ENCODE measurements around the gene POLRMT.
"Not testable (repeated sequence)": the region's sequence is repeated elsewhere in the genome, so short reads cannot be mapped to it uniquely, and the experiment has no call there.

Gene POLRMT

GRCh38 chr19:634975-635652 lies 1.8 kb upstream of the POLRMT start:
- no peaks in the 10 kb centered on the region for H4K20me1 ChIP-seq (ENCODE audit: insufficient read depth)
- no peak overlapping the region for H3K4me3 ChIP-seq (IDR thresholded peaks at IDR 0.05; ENCODE audit: insufficient read depth, low read depth, low read length)
- no peak overlapping the region for H3K27ac ChIP-seq
- TF ChIP-seq CTCF (conservative IDR thresholded peaks at IDR 0.05; ENCODE audit: low read depth, low read length): no peak
- H3K9ac ChIP-seq: no peak overlapping the region
- H2AFZ ChIP-seq (ENCODE audit: low read depth): no peak overlapping the region
- no peaks in the 10 kb centered on the region for H3K36me3 ChIP-seq (ENCODE audit: insufficient read depth)
- peaks cover 20% of the 10 kb centered on the region for H3K79me2 ChIP-seq (ENCODE audit: insufficient read depth, low read depth)
- peaks cover 11% of the 10 kb centered on the region for H3K4me1 ChIP-seq (ENCODE audit: low read depth, poor library complexity, severe bottlenecking)
- H3K27me3 ChIP-seq (ENCODE audit: insufficient read depth, low read depth): no peaks in the 10 kb centered on the region
- no peak overlapping the region for H3K4me2 ChIP-seq

DNA sequence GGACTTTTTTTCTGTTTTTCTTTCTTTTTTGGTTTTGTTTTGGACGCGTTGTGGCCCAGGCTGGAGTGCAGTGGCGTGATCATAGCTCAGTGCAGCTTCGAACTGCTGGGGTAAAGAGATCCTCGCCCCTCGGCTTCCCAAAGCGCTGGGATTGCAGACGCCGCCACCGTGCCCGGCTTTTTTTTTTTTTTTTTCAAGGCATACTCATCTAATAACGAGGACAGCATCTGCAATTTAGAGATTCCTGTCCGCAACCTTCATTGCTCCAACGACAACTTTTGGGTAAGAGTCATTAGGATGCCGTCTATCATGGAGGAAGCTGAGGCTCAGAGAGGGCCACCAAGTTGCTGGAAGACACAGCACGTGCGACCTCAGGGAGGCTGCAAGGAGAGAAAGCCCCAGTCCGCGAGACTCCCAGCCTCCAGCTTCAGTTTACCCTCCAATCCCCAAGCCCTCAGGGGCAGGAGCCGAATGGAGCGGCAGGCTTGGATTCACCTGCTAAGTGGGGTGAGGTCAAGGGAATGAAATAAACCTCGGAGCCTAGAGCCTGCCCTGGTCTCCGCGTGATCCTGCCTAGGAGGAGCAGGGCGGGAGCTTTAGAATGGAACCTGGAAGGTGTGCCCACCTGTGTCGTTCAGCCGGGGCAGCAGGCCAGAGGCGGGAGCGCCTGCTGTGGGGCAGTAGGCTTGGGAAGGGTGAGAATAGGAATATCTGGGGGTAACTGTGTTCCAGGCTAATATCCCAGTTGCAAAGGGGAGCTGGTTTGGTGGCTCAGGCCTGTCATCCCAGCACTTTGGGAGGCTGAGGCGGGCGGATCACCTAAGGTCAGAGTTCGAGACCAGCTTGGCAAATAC lies 676 bp upstream of the POLRMT start:
- peak overlapping the region; percentile 60 for H3K4me2 ChIP-seq
- peaks cover 11% of the 10 kb centered on the region for H3K4me1 ChIP-seq (ENCODE audit: low read depth, poor library complexity, severe bottlenecking)
- peak overlapping the region; percentile 52; the same call in 1 of the 2 replicates for H2AFZ ChIP-seq (ENCODE audit: low read depth)
- H3K27me3 ChIP-seq (ENCODE audit: insufficient read depth, low read depth): no peaks in the 10 kb centered on the region
- H3K79me2 ChIP-seq (ENCODE audit: insufficient read depth, low read depth): peaks cover 20% of the 10 kb centered on the region
- peak overlapping the region; percentile 44; the same call in 1 of the 2 replicates for H3K9ac ChIP-seq
- H3K36me3 ChIP-seq (ENCODE audit: insufficient read depth): no peaks in the 10 kb centered on the region
- H4K20me1 ChIP-seq (ENCODE audit: insufficient read depth): no peaks in the 10 kb centered on the region
- H3K27ac ChIP-seq: peak overlapping the region; percentile 25
- no peak for TF ChIP-seq CTCF (conservative IDR thresholded peaks at IDR 0.05; ENCODE audit: low read depth, low read length)
- H3K4me3 ChIP-seq (IDR thresholded peaks at IDR 0.05; ENCODE audit: insufficient read depth, low read depth, low read length): no peak overlapping the region

DNA sequence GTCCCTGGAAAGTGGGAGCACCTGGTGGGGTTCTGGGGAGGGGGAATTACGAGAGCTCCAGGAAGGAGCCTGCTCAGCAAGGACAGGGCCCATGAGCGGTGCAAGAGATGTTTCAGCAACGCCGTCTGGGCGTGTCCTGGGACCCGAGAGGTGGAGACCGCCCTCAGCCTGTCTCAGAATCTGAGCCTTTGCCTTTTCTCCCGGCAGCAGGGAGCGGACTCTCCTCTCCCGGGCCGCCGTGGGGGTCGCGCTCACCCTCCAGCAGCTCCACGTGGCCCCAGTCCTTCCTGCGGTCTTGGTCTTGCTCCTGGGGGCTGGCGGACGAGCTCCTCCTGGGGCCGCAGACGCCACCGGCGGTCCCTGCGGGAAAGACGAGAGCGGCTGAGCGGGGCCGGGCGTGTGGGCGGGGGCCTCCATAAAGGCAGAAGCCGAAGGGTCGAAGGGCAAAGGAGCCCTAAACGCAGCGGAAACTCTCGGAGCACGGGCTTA lies 714 bp downstream of the POLRMT start:
- Histone ChIP-seq H3K4me1 (ENCODE audit: low read depth, poor library complexity, severe bottlenecking) (peaks cover 11% of the 10 kb centered on the region), H4K20me1 (ENCODE audit: insufficient read depth) (no peaks in the 10 kb centered on the region), H3K79me2 (ENCODE audit: insufficient read depth, low read depth) (peaks cover 20% of the 10 kb centered on the region), H3K27me3 (ENCODE audit: insufficient read depth, low read depth) (no peaks in the 10 kb centered on the region), H3K9ac (peak overlapping the region; percentile 61), H3K4me3 (IDR thresholded peaks at IDR 0.05; ENCODE audit: insufficient read depth, low read depth, low read length) (no peak overlapping the region), H2AFZ (ENCODE audit: low read depth) (peak overlapping the region; percentile 71; the same call in 1 of the 2 replicates), H3K36me3 (ENCODE audit: insufficient read depth) (no peaks in the 10 kb centered on the region), H3K27ac (peak overlapping the region; percentile 61), H3K4me2 (peak overlapping the region; percentile 84)
- TF ChIP-seq CTCF (conservative IDR thresholded peaks at IDR 0.05; ENCODE audit: low read depth, low read length): no peak

DNA sequence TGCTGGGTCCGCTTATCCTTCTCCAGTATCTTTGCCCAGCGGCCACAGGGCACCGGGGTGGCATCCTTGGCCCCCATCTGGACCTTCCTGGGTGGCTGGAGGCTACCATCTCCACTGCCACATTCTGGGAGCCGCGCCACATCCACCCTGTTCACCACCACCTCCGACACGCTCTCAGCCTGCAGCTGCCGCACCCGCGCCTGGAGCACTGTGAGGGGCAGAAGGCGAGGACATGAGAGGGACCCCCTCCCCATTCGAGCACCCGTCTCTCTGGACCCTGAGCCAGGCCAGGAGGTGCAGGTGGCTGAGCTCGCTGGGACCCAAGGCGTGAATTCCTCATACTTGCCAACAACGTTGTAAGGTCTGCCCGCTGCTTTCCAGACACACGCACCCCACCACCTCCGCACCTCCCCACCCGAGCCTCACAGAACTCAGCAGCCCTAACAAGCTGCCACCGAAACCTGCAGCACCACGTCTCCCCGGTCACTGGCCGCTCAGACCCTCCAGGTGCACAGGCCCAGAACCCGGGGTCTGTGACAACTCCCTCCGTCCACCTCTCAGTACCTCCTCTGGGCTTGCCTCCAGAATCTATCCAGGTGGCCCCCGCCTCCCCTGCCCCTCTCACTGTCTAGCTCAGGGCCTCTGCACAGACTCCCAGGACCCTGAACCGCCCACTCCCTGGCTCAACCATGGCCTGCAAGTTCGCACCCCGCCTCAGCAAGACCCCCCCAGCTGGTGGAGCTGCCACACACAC lies 3.2 kb downstream of the POLRMT start:
- Histone ChIP-seq H3K36me3 (ENCODE audit: insufficient read depth) (no peaks in the 10 kb centered on the region), H3K27ac (no peak overlapping the region), H3K4me2 (no peak overlapping the region), H4K20me1 (ENCODE audit: insufficient read depth) (no peaks in the 10 kb centered on the region), H3K4me1 (ENCODE audit: low read depth, poor library complexity, severe bottlenecking) (peaks cover 11% of the 10 kb centered on the region), H2AFZ (ENCODE audit: low read depth) (no peak overlapping the region), H3K79me2 (ENCODE audit: insufficient read depth, low read depth) (peaks cover 20% of the 10 kb centered on the region), H3K27me3 (ENCODE audit: insufficient read depth, low read depth) (no peaks in the 10 kb centered on the region), H3K9ac (no peak overlapping the region), H3K4me3 (IDR thresholded peaks at IDR 0.05; ENCODE audit: insufficient read depth, low read depth, low read length) (no peak overlapping the region)
- no peak for TF ChIP-seq CTCF (conservative IDR thresholded peaks at IDR 0.05; ENCODE audit: low read depth, low read length)

- not testable (repeated sequence) for H3K27ac ChIP-seq; H3K4me3 ChIP-seq (IDR thresholded peaks at IDR 0.05; ENCODE audit: insufficient read depth, low read depth, low read length); H4K20me1 ChIP-seq (ENCODE audit: insufficient read depth); H3K27me3 ChIP-seq (ENCODE audit: insufficient read depth, low read depth); H2AFZ ChIP-seq (ENCODE audit: low read depth); H3K4me2 ChIP-seq; H3K36me3 ChIP-seq (ENCODE audit: insufficient read depth); H3K9ac ChIP-seq
- H3K79me2 ChIP-seq (ENCODE audit: insufficient read depth, low read depth): peaks cover 17% of the 10 kb centered on the region
- H3K4me1 ChIP-seq (ENCODE audit: low read depth, poor library complexity, severe bottlenecking): peaks cover 11% of the 10 kb centered on the region
Measured at GRCh38 chr19:629515-629914, 3.8 kb downstream of the POLRMT start.

All from KMS-11 (cell line).